ENCODE results near the gene ZEB2. TPM values are rescaled to one million over a fixed set of nuclear protein-coding genes. Genes with fewer than 3 reads are reported as not detected.
A peak's percentile ranks its signal among the peaks of the same experiment; 100 is the strongest.

ZEB2 gene
- total RNA-seq, 1 donor = 104 TPM

DNA sequence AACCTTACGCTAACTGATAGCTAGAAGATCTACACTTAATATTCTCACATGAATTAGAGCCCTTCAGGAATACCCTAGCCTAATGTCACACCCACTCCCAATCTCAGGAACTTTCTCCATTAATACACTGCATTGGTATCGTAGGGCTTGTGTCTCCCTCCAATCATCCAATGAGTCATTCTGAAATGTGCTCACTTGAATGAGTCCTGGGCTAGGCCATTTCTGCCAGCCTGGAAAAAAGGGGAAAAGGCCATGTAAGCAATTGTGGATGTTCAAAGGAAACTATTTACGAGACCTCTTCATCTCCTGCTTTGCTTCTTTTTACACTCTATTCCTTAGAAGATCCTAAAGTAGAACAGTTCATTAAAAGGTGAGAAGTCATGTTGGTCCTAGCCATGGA lies 18.8 kb downstream of the ZEB2 start:
- no peak for DNase-seq (ENCODE audit: low read depth)
- TF ChIP-seq, protein P1, sequence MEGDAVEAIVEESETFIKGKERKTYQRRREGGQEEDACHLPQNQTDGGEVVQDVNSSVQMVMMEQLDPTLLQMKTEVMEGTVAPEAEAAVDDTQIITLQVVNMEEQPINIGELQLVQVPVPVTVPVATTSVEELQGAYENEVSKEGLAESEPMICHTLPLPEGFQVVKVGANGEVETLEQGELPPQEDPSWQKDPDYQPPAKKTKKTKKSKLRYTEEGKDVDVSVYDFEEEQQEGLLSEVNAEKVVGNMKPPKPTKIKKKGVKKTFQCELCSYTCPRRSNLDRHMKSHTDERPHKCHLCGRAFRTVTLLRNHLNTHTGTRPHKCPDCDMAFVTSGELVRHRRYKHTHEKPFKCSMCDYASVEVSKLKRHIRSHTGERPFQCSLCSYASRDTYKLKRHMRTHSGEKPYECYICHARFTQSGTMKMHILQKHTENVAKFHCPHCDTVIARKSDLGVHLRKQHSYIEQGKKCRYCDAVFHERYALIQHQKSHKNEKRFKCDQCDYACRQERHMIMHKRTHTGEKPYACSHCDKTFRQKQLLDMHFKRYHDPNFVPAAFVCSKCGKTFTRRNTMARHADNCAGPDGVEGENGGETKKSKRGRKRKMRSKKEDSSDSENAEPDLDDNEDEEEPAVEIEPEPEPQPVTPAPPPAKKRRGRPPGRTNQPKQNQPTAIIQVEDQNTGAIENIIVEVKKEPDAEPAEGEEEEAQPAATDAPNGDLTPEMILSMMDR (IDR thresholded peaks at IDR 0.05; ENCODE audit: insufficient read depth, low read length) = no peak
- no peak overlapping the region for H3K4me3 ChIP-seq (ENCODE audit: low read depth, low read length)

DNA sequence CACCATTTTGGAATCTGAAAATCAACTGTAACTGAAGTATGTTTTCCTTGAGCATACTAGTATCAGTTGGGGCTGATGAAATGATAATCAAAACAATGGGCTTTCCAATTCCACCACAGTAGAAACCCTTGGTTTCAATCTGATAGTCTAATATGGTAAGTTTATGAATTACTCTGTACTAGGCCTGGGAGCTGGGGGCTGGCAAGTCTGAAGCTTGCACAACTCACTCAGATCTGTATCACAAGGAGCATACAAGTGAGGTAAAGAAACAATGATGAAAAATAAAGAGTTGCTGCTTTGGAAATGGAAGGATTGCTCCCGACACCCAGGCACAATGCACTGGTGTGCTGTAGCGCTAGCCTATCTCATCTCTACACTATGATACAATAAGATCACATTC lies 19.4 kb downstream of the ZEB2 start:
- TF ChIP-seq, protein P1 (IDR thresholded peaks at IDR 0.05; ENCODE audit: insufficient read depth, low read length) = no peak
- no peak for DNase-seq (ENCODE audit: low read depth)
- H3K4me3 ChIP-seq (ENCODE audit: low read depth, low read length) = no peak overlapping the region

DNA sequence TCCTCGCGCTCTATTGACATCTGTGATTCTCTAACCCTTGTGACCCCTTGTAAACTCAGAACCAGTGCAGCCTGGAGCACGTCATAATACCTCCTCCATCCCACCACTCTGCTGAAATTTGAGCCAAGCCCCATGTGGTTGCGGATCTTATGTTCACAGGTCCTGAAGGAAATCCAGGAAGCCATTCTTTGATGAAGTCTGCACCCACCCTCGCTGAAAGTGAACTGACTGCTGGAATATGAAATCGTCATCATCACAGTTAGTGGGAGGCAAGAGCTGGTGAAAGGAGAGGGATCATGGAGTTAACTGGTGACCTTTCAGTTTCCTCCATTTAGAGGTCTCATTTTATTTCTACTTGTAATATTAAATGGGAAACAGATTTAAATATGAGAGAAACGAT lies 21.6 kb downstream of the ZEB2 start:
- no peak for DNase-seq (ENCODE audit: low read depth)
- TF ChIP-seq, protein P1 (IDR thresholded peaks at IDR 0.05; ENCODE audit: insufficient read depth, low read length) = no peak
- H3K4me3 ChIP-seq (ENCODE audit: low read depth, low read length) = no peak overlapping the region

DNA sequence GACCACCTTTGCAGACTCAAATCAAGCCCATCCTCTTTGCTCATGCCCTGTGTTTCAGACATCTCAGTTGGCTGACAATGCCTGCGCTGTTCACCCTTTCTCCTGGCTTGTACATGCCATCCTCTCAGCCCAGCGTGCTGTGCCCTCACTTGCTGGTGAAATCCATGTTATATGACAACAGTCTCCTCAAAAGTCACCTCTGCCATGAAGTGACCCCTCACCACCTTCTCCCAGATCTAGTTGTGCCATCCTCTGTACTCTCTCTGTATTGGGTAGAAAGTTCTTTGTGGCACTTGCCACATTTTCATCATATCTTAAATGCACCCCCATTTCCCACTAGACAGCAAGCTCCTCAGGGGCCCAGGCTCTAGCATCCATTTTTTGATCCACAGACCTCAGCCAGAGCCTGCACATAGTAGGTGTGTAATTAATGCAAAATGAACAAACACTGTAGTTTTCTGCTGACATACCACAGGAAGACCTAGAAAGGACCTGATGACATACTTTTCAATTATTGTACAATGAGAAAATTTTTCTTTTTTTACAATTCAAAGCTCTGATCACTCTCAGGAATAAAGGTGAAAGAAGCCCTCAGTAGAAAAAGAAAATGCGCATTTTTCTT lies 22.8 kb downstream of the ZEB2 start:
- TF ChIP-seq, protein P1 (IDR thresholded peaks at IDR 0.05; ENCODE audit: insufficient read depth, low read length) = no peak
- no peak overlapping the region for H3K4me3 ChIP-seq (ENCODE audit: low read depth, low read length)
- DNase-seq (ENCODE audit: low read depth) = no peak

DNA sequence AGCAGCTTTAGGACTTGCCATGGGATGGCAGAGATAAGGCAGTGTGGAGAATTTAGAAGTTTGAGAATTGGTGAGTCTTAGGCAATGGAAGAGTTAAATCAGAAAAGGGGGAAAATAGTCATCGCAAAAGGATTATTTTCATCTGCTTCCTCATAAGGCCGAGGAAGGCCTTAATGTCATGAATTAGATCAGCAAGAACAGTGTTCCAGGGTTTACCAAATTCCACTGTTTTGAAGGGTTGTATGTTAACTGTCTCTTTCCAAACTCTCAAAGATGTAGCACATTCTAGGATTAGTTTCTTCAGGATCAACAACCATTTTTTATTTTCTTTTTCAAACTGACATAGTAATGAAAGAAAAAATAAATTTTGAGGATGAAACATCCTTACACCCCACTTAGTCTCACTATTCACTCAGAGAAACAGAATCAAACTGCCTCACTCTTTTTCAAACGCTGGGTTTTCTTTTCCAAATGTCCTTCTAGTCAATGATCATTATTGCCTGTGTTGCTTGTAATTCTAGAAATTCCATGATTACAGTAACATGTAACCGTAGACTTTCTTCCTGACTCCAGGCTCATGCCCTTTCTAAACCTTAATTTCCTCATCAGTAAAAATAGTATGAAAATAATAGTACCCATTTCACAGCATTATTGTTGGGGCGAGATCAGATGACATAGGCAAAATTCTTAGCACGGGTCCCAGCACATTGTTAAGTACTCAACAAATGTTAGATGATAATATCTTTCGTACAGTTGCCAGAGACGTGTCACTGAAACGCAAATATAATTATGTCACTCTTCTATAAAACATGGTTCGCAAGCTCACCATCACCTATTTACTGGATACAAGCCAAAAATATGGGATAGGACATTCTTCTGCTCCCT lies 23.6 kb downstream of the ZEB2 start:
- no peak overlapping the region for H3K4me3 ChIP-seq (ENCODE audit: low read depth, low read length)
- TF ChIP-seq, protein P1 (IDR thresholded peaks at IDR 0.05; ENCODE audit: insufficient read depth, low read length) = no peak
- peak; percentile 15 for DNase-seq (ENCODE audit: low read depth)

DNA sequence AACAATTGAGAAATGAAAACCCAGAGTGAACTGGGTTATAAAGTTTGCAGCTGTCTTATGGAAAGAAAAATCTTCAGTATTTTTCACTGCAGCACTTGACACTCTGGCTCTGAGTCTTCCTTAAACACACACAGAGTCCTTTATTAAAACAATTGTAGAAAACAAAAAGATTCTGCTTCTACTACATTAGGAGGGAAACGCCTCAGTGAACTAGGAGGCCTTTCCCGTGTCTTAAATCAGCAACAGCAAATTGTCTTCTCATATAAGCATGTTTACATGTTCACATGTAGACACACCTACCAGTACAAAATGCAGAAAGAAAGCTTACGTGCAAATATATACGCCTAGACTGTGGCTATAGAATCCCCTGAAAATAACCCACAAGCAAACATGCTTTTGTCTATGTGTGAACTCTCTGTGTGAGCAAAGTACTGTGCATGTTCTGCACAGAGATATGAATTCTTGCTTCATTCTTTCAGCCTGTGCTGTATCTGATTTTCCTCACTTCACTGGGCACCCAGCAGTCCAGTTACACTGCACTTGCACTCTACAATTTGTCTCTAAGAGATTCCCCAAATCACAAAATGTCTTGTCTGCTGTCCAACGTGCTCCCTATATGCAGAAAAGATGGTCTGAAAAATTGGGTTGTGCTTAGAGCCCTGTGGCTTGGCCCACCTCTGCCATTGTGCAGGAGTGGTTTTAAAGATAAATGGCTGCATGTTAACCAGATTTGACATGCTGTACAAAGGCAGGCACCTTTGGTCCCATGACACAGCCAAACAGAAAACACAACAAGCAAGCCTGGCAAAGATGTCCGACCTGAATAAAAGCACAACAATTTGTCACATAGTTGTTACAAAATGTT lies 24.5 kb downstream of the ZEB2 start:
- no peak overlapping the region for H3K4me3 ChIP-seq (ENCODE audit: low read depth, low read length)
- TF ChIP-seq, protein P1 (IDR thresholded peaks at IDR 0.05; ENCODE audit: insufficient read depth, low read length) = no peak
- DNase-seq (ENCODE audit: low read depth) = peak; percentile 19

All from fibroblast of the aortic adventitia (primary cell).